DMS53 (cell line): Measurements from ENCODE around the gene MEA1.

Experiments used
- DNase-seq: peaks from one replicate; lab custom pipeline; 2025; lab: John Stamatoyannopoulos, UW

The MEA1 gene

DNA sequence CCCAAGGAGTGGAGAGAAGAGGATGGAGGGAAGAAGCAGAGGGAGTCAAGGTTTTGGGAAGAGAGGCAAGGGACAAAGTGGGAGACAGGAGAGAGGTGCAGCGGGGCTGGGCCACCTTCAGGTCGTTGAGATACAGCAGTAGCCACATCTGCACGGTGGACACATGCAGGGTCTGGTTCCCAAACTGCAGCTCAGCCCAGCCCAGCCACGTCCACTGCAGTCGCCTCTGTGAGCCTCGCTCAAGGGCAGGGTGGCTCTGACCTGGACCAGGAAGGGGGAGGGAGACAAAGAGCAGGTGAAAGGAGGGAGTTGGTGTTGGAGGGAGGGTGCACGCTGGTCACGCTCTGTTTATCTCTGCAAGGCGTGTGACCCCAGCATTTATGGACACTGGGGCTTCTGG lies 25.0 kb upstream of the MEA1 start:
- DNase-seq = no peak

DNA sequence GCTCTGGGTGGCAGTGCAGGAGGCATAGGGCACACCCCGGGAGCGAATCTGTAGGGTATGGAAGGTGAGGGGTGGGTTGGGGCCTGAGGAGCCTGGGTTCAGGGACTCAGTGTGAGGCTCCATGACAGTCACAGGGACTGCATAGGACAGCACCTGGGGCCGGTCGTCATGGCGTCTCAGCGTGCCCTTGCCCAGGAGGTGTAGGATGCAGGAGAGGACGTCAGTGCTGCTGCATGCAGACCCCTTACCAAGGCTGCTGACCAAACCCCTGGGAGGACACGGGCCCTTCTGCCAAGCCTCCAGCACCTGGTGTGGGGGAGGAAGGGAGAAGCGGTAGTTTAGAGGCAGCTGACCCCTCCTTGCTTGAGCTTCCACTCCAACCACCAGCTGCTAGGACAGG lies 24.0 kb upstream of the MEA1 start:
- DNase-seq = no peak

DNA sequence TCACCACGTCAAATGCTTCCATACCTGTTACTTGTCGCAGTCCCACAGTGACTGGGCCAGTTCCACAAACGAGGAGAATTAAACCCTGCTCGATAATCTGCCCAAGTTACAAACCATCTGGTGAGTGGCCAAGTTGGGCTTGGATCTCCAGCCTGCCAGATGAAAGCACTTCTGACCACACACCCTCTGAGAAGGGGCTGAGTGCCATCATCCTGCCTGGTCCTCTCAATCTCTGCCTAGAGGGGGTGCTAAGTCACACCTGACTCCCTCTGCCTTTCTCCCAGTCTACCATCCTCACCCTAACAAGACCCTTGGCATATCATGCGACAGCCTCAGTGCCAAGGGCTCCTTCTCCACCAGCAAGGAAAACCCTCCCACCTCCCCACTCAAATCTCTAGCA lies 23.5 kb upstream of the MEA1 start:
- no peak for DNase-seq

DNA sequence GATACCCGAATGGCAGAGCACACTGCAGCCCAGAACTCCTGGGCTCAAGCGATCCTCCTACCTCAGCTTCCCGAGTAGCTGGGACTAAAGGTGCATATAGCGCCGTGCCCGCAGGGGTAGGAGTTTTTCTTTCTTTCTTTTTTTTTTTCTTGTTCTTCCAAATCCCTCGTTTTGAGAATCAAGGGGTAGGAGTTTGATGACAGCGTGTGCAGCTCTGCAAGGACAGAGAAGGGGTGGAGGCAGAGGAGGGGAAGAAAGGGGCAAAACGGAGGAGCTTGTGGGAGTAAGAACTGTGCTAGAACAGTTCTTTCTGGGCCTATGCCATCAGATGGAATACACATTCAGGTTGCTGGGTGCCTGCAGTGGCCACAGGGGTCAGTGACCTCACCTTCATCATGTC lies 23.0 kb upstream of the MEA1 start:
- no peak for DNase-seq

DNA sequence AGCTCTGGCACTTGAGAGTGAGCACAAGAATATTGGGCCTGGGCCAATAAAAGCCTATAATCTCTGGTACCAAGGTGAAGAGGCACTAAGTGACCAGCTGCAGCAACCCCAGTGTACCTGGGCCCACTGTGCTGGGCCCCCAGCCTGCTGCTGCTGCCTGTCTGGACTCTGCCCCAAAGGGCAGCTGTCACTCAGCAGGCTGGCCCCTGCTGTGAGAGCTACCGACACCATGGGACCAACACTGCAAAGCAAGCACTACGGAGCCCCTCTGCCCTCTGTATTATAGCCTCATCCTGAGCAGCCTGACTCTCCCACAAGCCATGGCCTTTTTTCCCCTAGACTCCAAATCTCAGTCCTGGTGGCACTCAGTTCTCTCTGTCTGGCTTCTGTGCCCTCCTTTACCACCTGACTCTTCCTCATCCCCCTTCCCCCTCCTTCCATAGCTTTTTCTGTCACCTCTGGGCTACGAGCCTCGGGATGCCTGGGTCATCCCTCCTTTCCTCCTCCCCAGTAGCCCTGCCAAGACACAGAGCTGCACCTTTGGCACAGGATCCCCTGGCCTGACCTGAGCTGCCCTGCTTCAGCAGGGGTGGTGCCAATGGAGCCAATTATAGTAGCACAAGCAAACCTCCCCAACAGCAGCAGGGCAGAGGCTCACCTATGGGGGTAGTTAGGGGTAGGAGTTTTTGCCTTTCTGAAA lies 21.9 kb upstream of the MEA1 start:
- no peak for DNase-seq

DNA sequence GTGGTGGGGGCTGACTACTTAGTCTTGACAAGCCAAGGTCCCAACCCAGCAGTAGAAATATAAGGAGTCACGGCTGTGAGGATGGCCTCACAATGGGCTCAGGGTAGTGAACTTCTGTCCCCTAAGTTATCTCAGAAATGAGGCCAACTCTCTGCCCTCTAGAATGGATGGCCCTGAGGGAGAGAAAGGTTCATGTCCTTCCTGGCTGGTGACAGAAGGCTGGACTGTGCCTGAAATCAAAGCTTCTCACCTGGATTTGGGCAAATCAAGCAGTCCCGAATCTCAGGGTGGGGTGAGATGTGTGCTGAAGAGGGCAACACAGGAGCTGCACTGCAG lies 20.4 kb upstream of the MEA1 start:
- DNase-seq = no peak

DNA sequence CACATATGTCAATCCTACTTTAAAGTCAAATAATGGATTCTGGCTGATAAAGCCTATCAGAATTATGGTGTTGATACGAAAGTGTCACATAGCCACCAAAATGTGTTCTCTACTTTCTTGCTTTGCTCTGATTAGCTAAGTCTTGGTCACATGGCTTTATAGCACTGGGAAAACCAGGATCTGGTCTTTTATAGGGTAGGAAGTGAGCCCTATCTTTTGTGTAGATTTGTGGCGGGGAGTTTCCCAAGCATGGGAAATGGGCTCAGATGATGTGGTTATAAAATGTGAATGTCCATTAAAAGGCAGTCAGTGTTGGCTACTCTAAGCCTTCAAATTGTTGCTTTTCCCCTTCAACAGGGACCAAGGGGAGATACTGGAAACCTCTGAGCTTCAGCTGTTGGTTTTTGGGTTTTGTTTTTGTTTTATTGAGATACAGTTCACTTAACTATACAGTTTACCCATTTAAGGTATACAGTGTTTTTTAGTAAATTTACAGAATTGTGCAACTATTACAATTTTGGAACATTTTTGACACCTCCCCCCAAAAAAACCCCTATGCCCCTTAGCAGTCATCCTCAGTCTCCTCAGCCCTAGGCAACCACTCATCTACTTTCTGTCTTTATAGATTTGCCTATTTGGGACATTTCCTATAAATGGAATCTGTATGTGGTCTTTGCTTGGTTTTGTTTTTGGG lies 19.9 kb upstream of the MEA1 start:
- no peak for DNase-seq

DNA sequence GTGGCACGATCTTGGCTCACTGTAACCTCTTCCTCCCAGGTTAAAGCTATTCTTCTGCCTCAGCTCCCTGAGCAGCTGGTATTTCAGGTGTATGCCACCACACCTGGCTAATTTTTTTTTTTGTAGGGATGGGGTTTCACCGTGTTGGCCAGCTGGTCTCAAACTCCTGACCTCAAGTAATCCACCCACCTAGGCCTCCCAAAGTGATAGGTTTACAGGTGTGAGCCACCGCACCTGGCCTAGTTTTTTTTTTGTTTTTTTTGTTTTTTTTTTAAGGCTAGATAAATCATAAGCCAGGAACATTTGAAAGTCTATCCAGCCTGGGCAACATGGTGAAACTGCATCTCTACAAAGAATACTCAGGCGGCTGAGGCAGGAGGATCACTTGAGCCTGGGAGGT lies 18.6 kb upstream of the MEA1 start:
- DNase-seq = peak; percentile 13

DNA sequence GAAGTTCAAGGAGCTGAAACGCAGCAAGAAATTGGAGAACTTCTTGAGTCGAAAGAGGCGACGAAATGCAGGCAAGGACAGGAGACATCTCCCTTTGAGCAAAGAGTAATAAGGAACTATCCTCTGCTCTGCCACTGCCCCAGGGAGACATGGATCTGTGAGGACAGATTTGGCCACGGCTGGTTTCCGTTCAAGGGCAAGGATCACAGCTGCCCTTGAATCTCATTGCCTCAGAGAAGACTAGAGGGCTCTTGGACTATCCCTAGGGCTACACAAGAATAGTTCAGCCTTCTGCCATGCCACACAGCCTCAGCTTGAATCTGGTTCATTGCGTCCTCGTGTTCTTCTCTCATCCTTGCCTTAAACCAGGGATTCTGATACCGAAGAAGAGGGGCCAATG lies 15.4 kb upstream of the MEA1 start:
- DNase-seq = no peak

DNA sequence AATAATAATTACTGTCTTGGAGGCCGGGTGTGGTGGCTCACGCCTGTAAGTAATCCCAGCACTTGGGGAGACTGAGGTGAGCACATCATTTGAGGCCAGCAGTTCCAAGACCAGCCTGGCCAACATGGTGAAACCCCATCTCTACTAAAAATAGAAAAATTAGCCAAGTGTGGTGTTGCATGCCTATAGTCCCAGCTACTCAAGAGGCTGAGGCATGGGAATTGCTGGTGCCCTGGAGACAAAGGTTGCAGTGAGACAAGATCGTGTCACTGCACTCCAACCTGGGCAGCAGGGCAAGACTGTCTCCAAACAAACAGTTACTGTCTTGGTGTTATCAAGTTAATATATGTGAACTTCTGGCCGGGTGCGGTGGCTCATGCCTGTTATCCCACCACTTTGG lies 12.6 kb upstream of the MEA1 start:
- DNase-seq = no peak

DNA sequence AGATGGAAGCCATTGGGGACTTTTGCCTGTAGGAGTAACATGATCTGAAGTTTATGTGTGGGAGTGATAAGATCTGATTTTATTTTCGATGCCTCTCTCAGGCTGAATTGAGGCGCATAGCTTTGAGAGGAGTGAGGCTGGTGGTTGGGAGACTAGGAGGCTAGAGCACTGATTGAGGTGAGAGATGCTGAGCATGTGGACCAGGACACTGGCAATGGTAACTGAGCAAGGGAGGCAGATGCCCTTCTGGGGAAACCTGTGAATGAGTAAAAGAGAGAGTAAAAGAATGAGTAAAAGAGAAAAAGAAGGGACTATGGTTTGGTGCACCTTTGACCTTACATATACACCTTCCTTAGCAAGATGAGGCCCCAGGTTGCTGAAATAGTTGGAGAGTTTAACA lies 10.7 kb upstream of the MEA1 start:
- no peak for DNase-seq

DNA sequence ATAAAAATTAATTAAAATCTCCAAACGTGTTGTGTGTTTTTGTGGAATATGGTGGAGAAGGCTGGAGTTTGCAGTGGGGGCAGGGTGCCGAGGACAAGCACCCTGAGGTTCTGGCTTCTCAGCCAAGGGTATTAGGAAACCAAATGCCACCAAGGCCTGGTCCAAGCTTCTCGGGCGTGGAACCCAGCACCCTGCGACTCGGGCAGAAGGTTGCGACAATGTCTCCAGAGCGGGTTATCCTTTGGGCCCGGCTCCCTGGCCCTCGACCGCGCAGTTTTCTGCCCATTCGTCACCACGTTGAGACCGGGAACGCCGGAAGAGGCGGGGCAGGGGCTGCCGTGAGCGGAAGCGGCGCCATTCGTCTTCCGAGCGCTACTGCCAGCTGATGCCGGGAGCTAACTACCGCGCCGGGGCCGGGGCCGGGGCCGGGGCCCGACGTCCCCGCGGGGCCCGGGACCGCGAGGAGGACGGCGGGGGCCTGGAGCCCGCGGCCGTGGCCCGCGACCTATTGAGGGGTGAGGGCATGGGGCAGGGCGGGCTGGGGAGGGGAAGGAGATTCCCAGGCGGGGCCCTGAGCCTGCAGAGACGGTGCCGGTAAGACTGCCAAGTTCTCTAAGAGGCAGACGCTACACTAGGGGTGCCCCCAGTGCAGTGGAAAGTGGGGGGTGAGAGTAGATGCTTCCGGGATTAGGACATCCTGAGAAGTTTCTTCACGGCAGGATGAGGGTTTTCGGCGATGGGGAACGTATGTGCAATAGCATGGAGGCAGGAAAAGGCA lies 7.7 kb upstream of the MEA1 start, which contains the start of gene RRP36:
RRP36 (plus strand) TSS at position 354 of the 778 bp plus-strand sequence; CDS start at position 386, 32 bp downstream.
- DNase-seq = peak; percentile 92

DNA sequence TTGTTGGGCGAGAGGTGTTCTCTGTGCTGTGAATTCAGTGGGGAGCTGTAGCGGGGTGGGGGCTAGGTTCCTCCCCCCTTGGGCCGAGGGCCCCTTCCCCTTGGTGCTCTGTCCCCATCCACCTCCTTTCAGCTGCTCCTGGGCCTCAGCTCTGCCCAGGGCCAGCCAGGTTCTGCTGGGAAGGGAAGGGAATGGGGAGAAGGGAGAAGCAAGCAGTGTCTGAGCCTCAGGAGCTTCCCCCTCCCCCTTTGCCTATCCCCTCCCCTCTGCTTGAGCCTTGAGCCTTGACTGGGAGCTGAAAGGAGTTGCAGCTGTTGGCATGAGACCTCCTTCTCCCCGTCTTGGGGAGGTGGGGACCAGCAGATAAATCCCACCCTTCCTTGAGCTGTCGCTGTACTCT lies 7.1 kb upstream of the MEA1 start:
- DNase-seq = peak; percentile 56

DNA sequence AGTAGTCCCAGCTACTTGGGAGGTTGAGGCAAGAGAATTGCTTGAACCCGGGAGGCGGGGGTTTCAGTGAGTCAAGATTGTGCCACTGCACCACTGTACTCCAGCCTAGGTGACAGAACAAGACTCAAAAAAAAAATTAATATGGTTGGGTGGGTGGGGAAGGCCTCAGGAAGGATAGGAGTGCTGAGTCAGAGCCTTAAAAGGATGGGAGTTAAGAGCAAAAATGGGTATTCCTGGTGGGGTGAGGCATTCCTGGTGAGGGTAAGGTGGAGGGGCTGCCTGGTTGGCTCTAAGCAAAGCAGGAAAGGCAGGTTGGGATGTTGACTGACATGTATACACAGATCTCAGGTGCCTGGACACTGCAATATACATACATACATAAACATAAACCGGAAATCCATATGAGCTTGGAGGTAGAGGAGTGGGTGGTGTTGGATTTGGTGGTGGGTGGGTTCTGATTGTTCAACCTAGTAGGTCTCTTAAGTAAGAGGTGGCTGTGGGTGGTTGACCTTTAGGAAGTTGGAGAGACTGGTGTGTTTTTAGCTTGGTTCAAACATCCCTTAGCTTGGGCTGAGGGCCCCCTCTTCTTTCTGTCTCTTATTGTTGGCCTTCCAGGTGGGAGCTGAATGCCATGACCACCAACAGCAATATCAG lies 6.4 kb upstream of the MEA1 start:
- no peak for DNase-seq

DNA sequence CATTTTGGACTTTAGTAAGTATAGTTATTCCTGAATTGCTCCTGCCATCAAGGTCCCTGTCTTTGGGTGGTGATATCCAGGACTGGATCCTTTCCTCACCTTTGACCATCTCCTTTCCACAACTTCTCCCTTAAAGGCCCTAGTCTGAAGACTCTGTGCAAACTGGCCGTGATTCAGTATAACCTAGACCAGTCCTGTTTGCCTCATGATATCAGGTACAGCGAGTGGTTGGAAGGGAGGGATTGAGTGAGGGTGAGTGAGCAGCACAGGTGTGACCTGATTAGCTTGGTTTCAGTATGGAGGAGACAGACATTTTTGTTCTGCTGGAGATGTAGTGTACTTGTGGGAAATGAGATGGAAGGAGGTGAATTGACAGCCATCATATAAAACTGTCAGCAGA lies 5.4 kb upstream of the MEA1 start:
- DNase-seq = no peak

DNA sequence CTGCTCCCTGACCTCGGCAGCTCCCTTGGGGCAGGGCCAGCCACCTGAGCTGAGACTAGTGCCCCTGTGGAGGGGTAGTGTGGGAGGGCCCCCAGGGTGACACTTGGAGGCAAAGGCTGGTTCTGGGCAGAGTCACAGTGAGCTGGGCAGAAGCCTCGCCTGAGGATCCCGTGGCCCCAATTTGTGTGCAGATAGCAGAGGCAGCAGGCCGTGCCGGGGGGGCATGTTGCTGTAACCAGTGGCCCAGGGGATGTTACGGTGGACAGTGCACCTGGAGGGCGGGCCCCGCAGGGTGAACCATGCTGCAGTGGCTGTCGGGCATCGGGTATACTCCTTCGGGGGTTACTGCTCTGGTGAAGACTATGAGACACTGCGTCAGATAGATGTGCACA lies 3.2 kb upstream of the MEA1 start:
- DNase-seq = no peak

DNA sequence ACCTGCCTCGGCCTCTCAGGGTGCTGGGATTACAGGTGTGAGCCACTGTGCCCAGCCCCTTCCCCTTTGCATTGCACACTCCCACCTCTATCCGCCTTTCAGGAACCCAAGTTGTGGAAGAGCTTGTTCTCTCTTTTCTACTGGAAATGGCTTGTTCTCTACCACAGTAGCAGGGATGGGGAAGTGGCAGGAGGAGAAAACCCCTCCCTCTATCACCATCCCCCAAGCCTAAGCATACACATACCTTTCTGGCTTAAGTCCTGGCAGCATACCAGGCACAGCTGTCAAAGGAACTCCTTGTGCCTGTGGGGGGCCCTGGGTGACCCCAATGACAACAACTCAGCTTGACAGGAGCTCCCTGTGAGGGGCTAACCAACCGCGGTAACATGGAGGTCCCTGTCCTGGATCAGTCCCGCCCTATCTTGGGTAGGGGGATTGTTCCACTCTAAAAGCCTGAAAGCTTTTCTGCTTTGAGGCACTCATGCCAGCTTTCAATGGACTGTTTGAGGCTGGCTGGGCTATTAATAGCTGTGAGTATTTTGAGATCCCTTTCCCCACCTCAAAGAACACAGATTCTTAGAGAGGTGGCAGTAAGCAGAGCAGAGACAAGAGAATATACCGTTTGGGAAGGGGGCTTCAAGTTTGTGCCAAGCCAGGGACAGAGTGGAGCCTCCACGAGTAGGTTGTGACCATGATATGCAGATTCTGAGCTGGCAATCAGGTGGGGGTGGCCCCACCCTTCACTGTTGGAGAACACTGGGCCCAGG lies 2.6 kb upstream of the MEA1 start:
- no peak for DNase-seq

DNA sequence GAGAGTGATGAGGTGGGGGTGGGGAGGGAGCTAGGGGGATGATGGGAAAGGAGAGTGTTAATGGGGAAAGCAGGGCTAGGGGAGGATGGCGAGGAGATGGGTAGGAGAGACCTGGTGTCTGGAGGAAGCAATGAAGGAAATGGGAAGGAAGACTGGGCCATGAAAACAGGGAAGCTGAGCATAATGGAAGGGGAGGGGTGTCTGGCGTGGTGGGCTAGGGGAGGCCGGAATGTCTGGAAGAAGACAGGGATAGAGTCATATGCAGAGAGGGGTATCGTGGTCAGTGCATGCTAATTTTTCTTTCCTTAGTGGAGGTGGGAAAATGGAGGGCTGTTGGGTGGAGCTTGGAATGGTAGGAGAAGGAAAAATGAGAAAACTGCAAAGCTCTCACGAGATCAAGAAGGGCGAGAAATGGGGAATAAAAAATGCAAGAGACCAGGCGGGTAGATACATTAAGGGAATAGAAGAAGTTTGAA lies 726 bp upstream of the MEA1 start:
- peak; percentile 47 for DNase-seq

DNA sequence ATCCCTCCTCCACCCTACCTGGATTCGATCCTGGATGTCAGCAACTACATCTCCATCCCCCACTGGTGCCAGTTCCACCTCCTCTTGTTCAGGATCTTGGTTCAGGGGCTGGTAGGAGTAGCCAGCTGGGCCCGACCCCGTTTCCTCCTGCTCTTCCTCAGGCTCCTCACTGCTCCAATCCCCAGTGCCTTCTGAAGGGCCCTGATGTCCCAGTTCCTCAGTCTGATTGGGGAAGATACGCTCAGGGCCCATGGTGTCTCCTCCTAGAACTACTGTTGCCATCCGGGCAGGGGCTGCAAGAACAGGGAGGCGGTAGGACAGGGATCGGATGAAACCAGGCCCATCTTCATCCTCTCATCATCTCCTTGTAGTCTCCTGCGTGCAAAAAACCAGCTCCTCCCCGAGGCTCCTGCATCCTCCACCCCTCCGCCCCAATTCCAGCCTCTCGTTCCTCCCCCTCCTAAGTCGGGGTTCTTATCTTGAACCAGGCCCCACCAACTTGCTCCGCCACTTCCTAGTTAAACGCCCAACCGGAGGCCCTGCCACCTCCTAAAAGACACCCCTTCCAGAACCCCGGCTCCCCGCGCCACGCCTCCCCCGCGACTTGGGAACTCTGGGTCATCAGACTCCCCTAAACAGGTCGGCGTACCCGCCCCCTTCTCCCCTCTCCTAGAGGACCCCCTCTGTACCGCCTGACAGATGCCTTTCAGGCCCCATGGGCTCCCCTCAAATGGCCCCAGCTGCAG lies 476 bp downstream of the MEA1 start:
- DNase-seq = peak; percentile 50

DNA sequence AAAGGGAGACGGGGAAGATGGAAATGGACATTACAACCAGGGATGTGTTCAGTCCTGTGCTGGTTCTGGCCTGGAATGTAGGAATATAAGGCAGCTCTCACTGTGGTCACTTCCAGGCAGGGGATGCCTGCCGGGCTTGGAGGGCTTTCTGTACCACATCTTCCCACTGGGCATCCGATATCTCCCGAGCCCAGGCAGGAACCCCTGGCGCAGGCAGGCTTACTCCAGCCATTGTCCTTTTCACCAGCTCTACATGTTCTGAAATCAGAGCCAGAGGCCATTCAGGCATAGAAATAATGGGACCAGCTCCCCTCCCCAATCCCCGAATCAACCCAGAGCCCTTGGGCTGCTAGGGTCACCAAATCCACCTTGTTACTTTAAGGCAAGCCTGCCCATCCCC lies 1.4 kb downstream of the MEA1 start:
- no peak for DNase-seq

DNA sequence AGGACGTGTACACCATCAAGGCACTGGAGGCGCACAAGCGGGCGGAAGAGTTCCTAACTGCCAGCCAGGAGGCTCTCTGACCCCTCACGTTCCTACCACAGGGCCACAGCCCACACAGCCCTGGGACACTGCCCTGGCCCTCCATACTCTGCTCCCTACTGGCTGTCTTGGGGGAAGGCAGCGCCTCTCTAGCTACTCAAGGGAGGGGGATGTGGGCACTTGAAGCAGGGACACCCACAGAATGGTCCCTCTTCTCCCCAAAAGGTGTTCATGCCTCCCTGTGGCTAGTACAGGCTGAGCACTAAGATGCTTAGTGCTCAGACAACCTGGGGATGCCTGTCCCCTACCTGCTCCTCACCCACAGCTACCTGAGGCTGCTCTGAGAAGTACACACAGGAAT lies 2.5 kb downstream of the MEA1 start:
- no peak for DNase-seq
